B cell (primary cell): ENCODE data around the gene MAST2.

Experiments used
- EZH2 ChIP-seq: IDR thresholded peaks from 2 replicates; pipeline ENCODE4 v1.6.1; 2012; ENCODE audit warnings: borderline replicate concordance, low read depth, mild to moderate bottlenecking, moderate library complexity, low read length; ENCODE audit not compliant: insufficient read depth, poor library complexity, severe bottlenecking
- TF ChIP-seq, protein P1 (sequence below): fragments of 200-600 bp; IDR thresholded peaks from one replicate; pipeline ENCODE4 v1.8.0; 2022; ENCODE audit warnings: antibody characterized with exemption, mild to moderate bottlenecking

DNA sequence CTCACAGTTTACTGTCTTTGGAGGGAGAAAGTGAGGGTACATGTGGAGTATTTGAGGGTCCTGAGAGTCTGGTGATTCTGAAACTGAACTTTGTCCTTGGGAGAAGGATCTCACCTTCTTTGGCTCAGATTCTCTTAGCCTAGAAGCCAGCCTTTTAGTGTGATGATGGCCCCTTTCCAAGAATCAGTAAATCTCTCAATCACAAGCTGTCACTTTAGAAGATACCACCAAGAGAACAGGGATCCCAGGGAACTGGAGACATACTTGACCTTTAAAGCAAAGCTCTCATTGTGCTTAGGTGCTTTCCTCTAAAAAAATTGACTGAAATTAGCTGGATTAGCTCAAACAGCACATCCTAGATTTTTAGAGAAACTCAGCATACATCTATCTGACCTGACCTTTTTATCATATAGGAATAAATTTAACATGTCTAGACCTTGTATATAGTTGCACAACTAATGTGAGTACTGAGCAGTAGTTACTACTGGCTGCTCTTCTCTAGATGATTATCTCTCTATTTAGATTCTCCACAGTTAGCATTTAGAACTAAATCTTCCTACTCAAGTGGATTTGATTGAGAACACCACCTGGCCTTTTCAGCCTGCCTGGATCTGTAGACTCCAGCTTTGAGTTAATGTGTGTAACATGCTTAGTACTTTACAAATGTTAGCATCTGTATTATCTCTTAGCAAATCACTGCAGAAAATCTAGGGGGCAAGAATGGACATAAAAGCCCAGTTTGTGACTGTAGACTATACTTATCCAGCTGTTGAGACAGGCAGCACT lies 157.7 kb downstream of the MAST2 start:
- TF ChIP-seq, protein P1, sequence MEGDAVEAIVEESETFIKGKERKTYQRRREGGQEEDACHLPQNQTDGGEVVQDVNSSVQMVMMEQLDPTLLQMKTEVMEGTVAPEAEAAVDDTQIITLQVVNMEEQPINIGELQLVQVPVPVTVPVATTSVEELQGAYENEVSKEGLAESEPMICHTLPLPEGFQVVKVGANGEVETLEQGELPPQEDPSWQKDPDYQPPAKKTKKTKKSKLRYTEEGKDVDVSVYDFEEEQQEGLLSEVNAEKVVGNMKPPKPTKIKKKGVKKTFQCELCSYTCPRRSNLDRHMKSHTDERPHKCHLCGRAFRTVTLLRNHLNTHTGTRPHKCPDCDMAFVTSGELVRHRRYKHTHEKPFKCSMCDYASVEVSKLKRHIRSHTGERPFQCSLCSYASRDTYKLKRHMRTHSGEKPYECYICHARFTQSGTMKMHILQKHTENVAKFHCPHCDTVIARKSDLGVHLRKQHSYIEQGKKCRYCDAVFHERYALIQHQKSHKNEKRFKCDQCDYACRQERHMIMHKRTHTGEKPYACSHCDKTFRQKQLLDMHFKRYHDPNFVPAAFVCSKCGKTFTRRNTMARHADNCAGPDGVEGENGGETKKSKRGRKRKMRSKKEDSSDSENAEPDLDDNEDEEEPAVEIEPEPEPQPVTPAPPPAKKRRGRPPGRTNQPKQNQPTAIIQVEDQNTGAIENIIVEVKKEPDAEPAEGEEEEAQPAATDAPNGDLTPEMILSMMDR = no peak
- TF ChIP-seq EZH2 = no peak
